Spleen (tissue), 11 donors: ENCODE results near the gene EPHB6. TPM values are rescaled to one million over a fixed set of nuclear protein-coding genes. Genes with fewer than 3 reads are reported as not detected.

Experiments used
- DNase-seq: peaks from one replicate; pipeline ENCODE4 v3.0.0-alpha.2; 2020
- H3K27ac ChIP-seq, 8 donors: fragments of 200-600 bp; sonication (generic) in 7 of 8; 1 replicate in 4 of 8; 2 replicates in 4 of 8; pipeline versions ENCODE4 v1.5.0 to v1.8.0; 2016 to 2021; ENCODE audit warnings: inconsistent platforms in 4 of 8, mild to moderate bottlenecking in 4 of 8, moderate library complexity in 1 of 8
- H3K27me3 ChIP-seq, 7 donors: fragments of 200-600 bp; sonication (generic) in 6 of 7; replicated peaks in 1 of 7; 1 replicate in 4 of 7; 2 replicates in 3 of 7; pipeline versions ENCODE4 v1.5.0 to v1.8.0; 2016 to 2021; ENCODE audit warnings: inconsistent platforms in 3 of 7, mild to moderate bottlenecking in 1 of 7
- H3K36me3 ChIP-seq, 6 donors: fragments of 200-600 bp; sonication (generic) in 5 of 6; 1 replicate in 4 of 6; 2 replicates in 2 of 6; pipeline versions ENCODE4 v1.5.0 to v1.8.0; 2016 to 2021; ENCODE audit warnings: inconsistent platforms in 2 of 6
- H3K4me1 ChIP-seq, 6 donors: fragments of 200-600 bp; sonication (generic) in 5 of 6; 1 replicate in 3 of 6; 2 replicates in 3 of 6; pipeline versions ENCODE4 v1.5.0 to v1.8.0; 2016 to 2021; ENCODE audit warnings: inconsistent platforms in 3 of 6
- H3K4me3 ChIP-seq, 8 donors: fragments of 200-600 bp; sonication (generic) in 7 of 8; 1 replicate in 4 of 8; 2 replicates in 4 of 8; pipeline versions ENCODE4 v1.5.0 to v1.8.0; 2016 to 2021; ENCODE audit warnings: inconsistent platforms in 4 of 8, mild to moderate bottlenecking in 4 of 8, moderate library complexity in 2 of 8
- H3K9me3 ChIP-seq, 8 donors: fragments of 200-600 bp; sonication (generic) in 7 of 8; 1 replicate in 4 of 8; 2 replicates in 4 of 8; pipeline versions ENCODE4 v1.5.0 to v1.8.0; 2016 to 2021; ENCODE audit warnings: inconsistent platforms in 4 of 8
- POLR2A ChIP-seq, 3 donors: fragments of 450-650 bp; IDR thresholded peaks; one replicate each; pipeline ENCODE4 v1.5.1; 2017; ENCODE audit warnings: antibody characterized with exemption in 3 of 3, mild to moderate bottlenecking in 1 of 3
- POLR2AphosphoS5 ChIP-seq, 3 donors: sonication (generic); formaldehyde crosslinking; IDR thresholded peaks; one replicate each; pipeline ENCODE4 v1.5.1; 2017; ENCODE audit warnings: antibody characterized with exemption in 3 of 3
- WGBS, 5 donors: extraction: QIAGEN DNeasy Blood & Tissue Kit in 3 of 5; methylation state at CpG; one replicate each; pipeline versions ENCODE4 v1.1.5 to v1.1.7; 2013 to 2018; 5-methylcytosine and 5-hydroxymethylcytosine counted together
- intact Hi-C: fragments of 100-400 bp; cut with DNase I; formaldehyde crosslinking; loops from one replicate; pipeline ENCODE4 v1.15.0; 2023; ENCODE audit warnings: low total_unique reads
- polyA plus RNA-seq, 3 donors: library from polyadenylated mRNA; stranded (reverse); fragments of 200-250 nt; gene quantifications; one replicate each; pipeline ENCODE4 v1.2.1, GENCODE V29; 2013
- total RNA-seq, 7 donors: library from RNA; depleted of rRNA in 3 of 7; stranded (reverse); fragments of >200 nt in 3 of 7; fragmentation: NEBNext Ultra II Directional in 4 of 7; extraction: Animal tissue kit (Norgen Biotek cat#: 25700) in 4 of 7; gene quantifications; one replicate each; pipeline versions ENCODE4 v1.1.0 to v1.2.1, GENCODE V29; 2016 to 2021
- TF ChIP-seq, protein P1 (sequence below), 11 experiments: fragments of 200-600 bp in 7 of 11; fragments of 450-650 bp in 4 of 11; sonication (generic) in 4 of 11; IDR thresholded peaks in 8 of 11; conservative IDR thresholded peaks in 3 of 11; 1 replicate in 7 of 11; 2 replicates in 4 of 11; pipeline versions ENCODE4 v1.4.0 to v1.8.0; 2016 to 2021; ENCODE audit warnings: antibody characterized with exemption in 11 of 11, inconsistent platforms in 4 of 11, mild to moderate bottlenecking in 1 of 11
- donor health status: healthy with polysubstance abuse.
- donor health status: DM: no; HTN: no; CAD: no; lungs with moderate emphysema.
- donor health status: DM: no; HTN: no; CAD: no.
- donor health status: Bipolar disorder and iron deficiency.
- donor health status: healthy.
- donor health status: DM: no; HTN: no; CAD: no.
- donor health status: DM: yes; HTN: yes; CAD: no.

EPHB6 gene
- total and polyA plus RNA-seq, 10 donors: 11.3 to 28.8 (median 13.9) TPM

DNA sequence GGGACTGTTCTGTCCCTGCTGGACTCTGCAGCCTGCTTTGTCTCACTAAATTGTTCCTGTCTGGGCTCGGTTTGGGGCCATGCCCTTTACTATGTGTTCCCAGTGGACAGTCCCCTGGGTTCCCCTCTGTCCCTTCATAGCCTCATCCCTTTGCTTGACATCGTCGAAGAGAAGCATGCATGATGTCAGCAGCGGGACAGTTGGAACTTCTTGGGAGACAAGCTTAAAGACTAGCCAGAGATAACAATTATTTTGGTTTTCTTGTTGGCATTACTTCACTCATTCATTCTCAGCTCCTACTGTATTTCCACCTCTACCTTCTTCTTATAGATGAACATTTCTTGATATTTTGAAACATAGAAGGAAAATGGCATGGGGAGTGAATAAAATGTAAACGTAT, 2.7 kb downstream of the EPHB6 start:
- Histone ChIP-seq H3K4me1 (peaks cover 4 to 38% (median 24%) of the 10 kb centered on the region in 6 donors), H3K4me3 (no peak overlapping the region), H3K9me3 (no peaks in the 10 kb centered on the region), H3K27me3 (peaks cover 0 to 12% (median 0%) of the 10 kb centered on the region in 7 donors), H3K36me3 (peaks cover 0 to 18% (median 0%) of the 10 kb centered on the region in 6 donors), H3K27ac (no peak overlapping the region)
- TF ChIP-seq POLR2AphosphoS5 (IDR thresholded peaks at IDR 0.05) (no peak), POLR2A (IDR thresholded peaks at IDR 0.05) (no peak)
- TF ChIP-seq, protein P1, sequence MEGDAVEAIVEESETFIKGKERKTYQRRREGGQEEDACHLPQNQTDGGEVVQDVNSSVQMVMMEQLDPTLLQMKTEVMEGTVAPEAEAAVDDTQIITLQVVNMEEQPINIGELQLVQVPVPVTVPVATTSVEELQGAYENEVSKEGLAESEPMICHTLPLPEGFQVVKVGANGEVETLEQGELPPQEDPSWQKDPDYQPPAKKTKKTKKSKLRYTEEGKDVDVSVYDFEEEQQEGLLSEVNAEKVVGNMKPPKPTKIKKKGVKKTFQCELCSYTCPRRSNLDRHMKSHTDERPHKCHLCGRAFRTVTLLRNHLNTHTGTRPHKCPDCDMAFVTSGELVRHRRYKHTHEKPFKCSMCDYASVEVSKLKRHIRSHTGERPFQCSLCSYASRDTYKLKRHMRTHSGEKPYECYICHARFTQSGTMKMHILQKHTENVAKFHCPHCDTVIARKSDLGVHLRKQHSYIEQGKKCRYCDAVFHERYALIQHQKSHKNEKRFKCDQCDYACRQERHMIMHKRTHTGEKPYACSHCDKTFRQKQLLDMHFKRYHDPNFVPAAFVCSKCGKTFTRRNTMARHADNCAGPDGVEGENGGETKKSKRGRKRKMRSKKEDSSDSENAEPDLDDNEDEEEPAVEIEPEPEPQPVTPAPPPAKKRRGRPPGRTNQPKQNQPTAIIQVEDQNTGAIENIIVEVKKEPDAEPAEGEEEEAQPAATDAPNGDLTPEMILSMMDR (IDR thresholded peaks at IDR 0.05 in 8 of 11, conservative IDR thresholded peaks at IDR 0.05 in 3 of 11): no peak
- 78 to 89% (median 88%) methylated on average over 5 of the region's 5 CpGs for WGBS, 5 donors
- no peak for DNase-seq
- intact Hi-C loops: loop anchor here (10.0 kb wide), 2 partner anchors 147 to 357 kb away; no protein-coding TSS in a partner anchor

DNA sequence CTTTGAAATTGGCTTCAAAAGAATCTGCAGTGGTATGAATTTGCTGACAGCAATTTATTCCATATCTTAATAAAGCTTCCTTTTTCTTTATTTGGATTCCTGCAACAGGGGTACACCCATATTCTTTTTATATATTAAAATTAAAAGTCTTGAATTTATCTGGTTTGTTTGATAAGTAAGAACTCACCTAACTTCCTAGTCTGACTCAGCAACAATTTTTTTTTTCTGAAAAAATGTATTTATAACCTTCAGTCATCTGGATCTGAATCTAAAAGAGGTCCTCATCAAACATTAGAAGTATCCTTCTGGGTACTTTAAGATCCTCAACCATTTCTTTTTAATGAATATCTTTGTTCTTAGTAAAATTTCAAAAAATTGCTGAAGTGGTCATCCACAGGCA, 4.5 kb downstream of the EPHB6 start:
- peaks cover 0 to 36% (median 5%) of the 10 kb centered on the region in 6 donors for H3K36me3 ChIP-seq
- H3K27me3 ChIP-seq: peaks cover 0 to 12% (median 0%) of the 10 kb centered on the region in 7 donors
- H3K27ac ChIP-seq: no peak overlapping the region
- DNase-seq: no peak
- no peaks in the 10 kb centered on the region for H3K9me3 ChIP-seq
- H3K4me3 ChIP-seq: no peak overlapping the region
- intact Hi-C loops: loop anchor here (10.0 kb wide), 2 partner anchors 145 to 355 kb away; no protein-coding TSS in a partner anchor
- TF ChIP-seq POLR2AphosphoS5 (IDR thresholded peaks at IDR 0.05) (no peak), POLR2A (IDR thresholded peaks at IDR 0.05) (no peak)
- TF ChIP-seq, protein P1 (IDR thresholded peaks at IDR 0.05 in 8 of 11, conservative IDR thresholded peaks at IDR 0.05 in 3 of 11): no peak
- H3K4me1 ChIP-seq: peaks cover 4 to 25% (median 16%) of the 10 kb centered on the region in 6 donors

DNA sequence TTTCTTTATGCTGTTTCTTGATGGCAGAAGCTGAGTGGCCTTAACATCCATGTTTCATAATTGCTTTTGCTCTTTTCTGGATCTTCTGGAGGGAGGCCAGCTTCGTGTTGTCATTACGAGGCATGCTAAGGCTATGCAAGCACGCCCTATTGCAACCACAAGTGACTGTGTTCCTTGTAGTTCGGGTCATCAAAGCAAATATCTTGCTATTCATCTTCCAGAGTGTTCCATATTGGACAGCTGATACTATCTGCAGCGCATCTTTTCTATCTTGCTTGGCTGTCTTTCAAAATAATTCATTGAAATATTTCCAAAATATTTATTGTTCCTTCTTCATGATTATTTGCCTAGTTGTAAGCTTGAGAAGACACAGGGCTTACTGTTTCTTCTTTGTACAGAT, 5.0 kb downstream of the EPHB6 start:
- no peak for TF ChIP-seq POLR2A (IDR thresholded peaks at IDR 0.05)
- TF ChIP-seq, protein P1 (IDR thresholded peaks at IDR 0.05 in 8 of 11, conservative IDR thresholded peaks at IDR 0.05 in 3 of 11): no peak
- no peak for TF ChIP-seq POLR2AphosphoS5 (IDR thresholded peaks at IDR 0.05)
- no peak overlapping the region for H3K4me3 ChIP-seq
- intact Hi-C loops: loop anchor here (10.0 kb wide), 2 partner anchors 145 to 355 kb away; no protein-coding TSS in a partner anchor
- H3K36me3 ChIP-seq: peaks cover 0 to 40% (median 6%) of the 10 kb centered on the region in 6 donors
- H3K4me1 ChIP-seq: peaks cover 4 to 25% (median 16%) of the 10 kb centered on the region in 6 donors
- no peak for DNase-seq
- peaks cover 0 to 11% (median 0%) of the 10 kb centered on the region in 7 donors for H3K27me3 ChIP-seq
- no peaks in the 10 kb centered on the region for H3K9me3 ChIP-seq
- H3K27ac ChIP-seq: no peak overlapping the region
- WGBS, 5 donors: 57 to 79% (median 63%) methylated on average over 5 of the region's 5 CpGs

DNA sequence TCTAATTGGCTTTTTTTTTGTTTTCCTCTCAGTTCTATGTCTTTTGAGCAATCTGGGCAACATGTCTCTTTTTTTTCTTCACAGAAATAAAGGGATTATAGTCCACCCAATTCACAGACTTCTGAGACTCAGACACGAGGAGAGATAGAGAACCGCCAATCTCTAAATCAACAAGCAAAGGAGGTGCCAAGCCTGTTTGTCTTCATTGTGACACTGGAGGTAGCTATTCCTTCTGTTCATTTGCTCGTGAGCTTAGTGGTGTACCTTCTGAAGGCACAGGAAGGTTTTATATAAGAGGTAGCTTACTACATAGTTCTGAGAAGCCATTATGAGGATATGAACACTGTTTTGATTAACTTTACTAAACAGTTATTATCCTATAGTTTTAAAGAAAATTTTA, 6.1 kb downstream of the EPHB6 start:
- H3K4me3 ChIP-seq: no peak overlapping the region
- TF ChIP-seq POLR2A (IDR thresholded peaks at IDR 0.05): no peak
- TF ChIP-seq, protein P1 (IDR thresholded peaks at IDR 0.05 in 8 of 11, conservative IDR thresholded peaks at IDR 0.05 in 3 of 11): no peak
- no peak for TF ChIP-seq POLR2AphosphoS5 (IDR thresholded peaks at IDR 0.05)
- 78 to 88% (median 86%) methylated on average over 3 of the region's 3 CpGs for WGBS, 5 donors
- intact Hi-C loops: no loop called here
- H3K36me3 ChIP-seq: peaks cover 0 to 42% (median 6%) of the 10 kb centered on the region in 6 donors
- H3K27ac ChIP-seq: no peak overlapping the region
- DNase-seq: no peak
- no peaks in the 10 kb centered on the region for H3K27me3 ChIP-seq
- peaks cover 0 to 19% (median 5%) of the 10 kb centered on the region in 6 donors for H3K4me1 ChIP-seq
- H3K9me3 ChIP-seq: no peaks in the 10 kb centered on the region
